Calu3 (cell line): Measurements from ENCODE around the gene KCNIP3. TPM values are rescaled to one million over a fixed set of nuclear protein-coding genes. Genes with fewer than 3 reads are reported as not detected.
A peak's percentile ranks its signal among the peaks of the same experiment; 100 is the strongest.

Source experiments
- BruUV-seq: library from RNA; stranded (reverse); fragments of 400-500 nt; replicated peaks from 2 replicates; lab custom pipeline; 2021; lab: Mats Ljungman, UMichigan
- CTCF ChIA-PET: fragments of 300-600 bp; sonication (Branson Sonifier 250); formaldehyde crosslinking; loops from one replicate; lab custom pipeline; 2022; ENCODE audit warnings: antibody characterized with exemption; lab: Charles Lee
- DNase-seq: peaks from one replicate; pipeline ENCODE4 v3.0.0; 2022
- H3K27ac Mint-ChIP-seq: one replicate; pipeline ENCODE4 v1.8.0; 2022; ENCODE audit warnings: mixed read lengths; ENCODE audit not compliant: unreplicated experiment
- H3K27me3 Mint-ChIP-seq: one replicate; pipeline ENCODE4 v1.8.0; 2022; ENCODE audit warnings: mixed read lengths; ENCODE audit not compliant: unreplicated experiment
- H3K36me3 Mint-ChIP-seq: one replicate; pipeline ENCODE4 v1.8.0; 2022; ENCODE audit warnings: mild to moderate bottlenecking, moderate library complexity, mixed read lengths; ENCODE audit not compliant: insufficient read depth, unreplicated experiment
- H3K4me1 Mint-ChIP-seq: one replicate; pipeline ENCODE4 v1.8.0; 2022; ENCODE audit warnings: mild to moderate bottlenecking, low read depth, mixed read lengths; ENCODE audit not compliant: unreplicated experiment
- H3K4me3 Mint-ChIP-seq: one replicate; pipeline ENCODE4 v1.8.0; 2022; ENCODE audit warnings: mild to moderate bottlenecking, low read depth, moderate library complexity, mixed read lengths; ENCODE audit not compliant: unreplicated experiment
- H3K9me3 Mint-ChIP-seq: one replicate; pipeline ENCODE4 v1.8.0; 2022; ENCODE audit warnings: low read depth, mixed read lengths; ENCODE audit not compliant: unreplicated experiment
- CTCF ChIP-seq: fragments of 200-600 bp; IDR thresholded peaks from one replicate; pipeline ENCODE4 v1.8.0; 2022; ENCODE audit warnings: antibody characterized with exemption; ENCODE audit not compliant: unreplicated experiment
- intact Hi-C: fragments of 100-400 bp; cut with micrococcal nuclease; formaldehyde crosslinking; loops from one replicate; pipeline ENCODE4 v1.10.0; 2022; ENCODE audit not compliant: unreplicated experiment
- total RNA-seq: library from RNA; stranded (reverse); gene quantifications from 2 replicates; pipeline ENCODE4 v1.2.3, GENCODE V29; 2022

KCNIP3 gene
- total RNA-seq, 1 experiment from 2014 or later: 1.1 TPM

- Mint-ChIP-seq H3K4me3 (no peak overlapping the region), H3K27ac (no peak overlapping the region), H3K27me3 (peaks cover 35% of the 10 kb centered on the region), H3K4me1 (peaks cover 40% of the 10 kb centered on the region), H3K36me3 (no peaks in the 10 kb centered on the region), H3K9me3 (no peaks in the 10 kb centered on the region)
- no peak for TF ChIP-seq CTCF
- BruUV-seq: no TSS peak
- no peak for DNase-seq
- CTCF ChIA-PET: interaction anchor here (0.6 kb wide), 2 partner anchors 78 to 946 kb away, joined by 5 to 7 read pairs; no protein-coding TSS in a partner anchor
- intact Hi-C loops: no loop called here
These were observed 12.5 kb downstream of the KCNIP3 start for GRCh38 chr2:95309599-95309998.

- BruUV-seq: no TSS peak
- Mint-ChIP-seq H3K4me3 (no peak overlapping the region), H3K36me3 (no peaks in the 10 kb centered on the region), H3K4me1 (peaks cover 37% of the 10 kb centered on the region), H3K27ac (no peak overlapping the region), H3K27me3 (peaks cover 35% of the 10 kb centered on the region), H3K9me3 (no peaks in the 10 kb centered on the region)
- intact Hi-C loops: no loop called here
- TF ChIP-seq CTCF: no peak
- CTCF ChIA-PET: interaction anchor here (0.6 kb wide), 1 partner anchor 946 kb away, joined by 7 read pairs; no protein-coding TSS in a partner anchor
- DNase-seq: no peak
These were observed 13.1 kb downstream of the KCNIP3 start for GRCh38 chr2:95310216-95310615.

GRCh38 chr2:95310651-95311050 is 13.5 kb downstream of the KCNIP3 start:
- peak; percentile 27 for DNase-seq
- CTCF ChIA-PET: no interaction called here
- intact Hi-C loops: no loop called here
- no peak overlapping the region for H3K4me3 Mint-ChIP-seq
- no peaks in the 10 kb centered on the region for H3K36me3 Mint-ChIP-seq
- H3K27me3 Mint-ChIP-seq: peaks cover 34% of the 10 kb centered on the region
- TF ChIP-seq CTCF: no peak
- no TSS peak for BruUV-seq
- H3K9me3 Mint-ChIP-seq: no peaks in the 10 kb centered on the region
- no peak overlapping the region for H3K27ac Mint-ChIP-seq
- peaks cover 32% of the 10 kb centered on the region for H3K4me1 Mint-ChIP-seq

- Mint-ChIP-seq H3K27ac (no peak overlapping the region), H3K9me3 (no peaks in the 10 kb centered on the region), H3K4me1 (peaks cover 26% of the 10 kb centered on the region), H3K36me3 (no peaks in the 10 kb centered on the region), H3K27me3 (peaks cover 30% of the 10 kb centered on the region), H3K4me3 (no peak overlapping the region)
- DNase-seq: no peak
- no peak for TF ChIP-seq CTCF
- CTCF ChIA-PET: interaction anchor here (1.1 kb wide), 1 partner anchor 80 kb away, joined by 4 read pairs; no protein-coding TSS in a partner anchor
- no TSS peak for BruUV-seq
- intact Hi-C loops: no loop called here
These were observed 14.8 kb downstream of the KCNIP3 start for GRCh38 chr2:95311815-95312542.
